ENCODE measurements around the gene BBS9.
A peak's percentile ranks its signal among the peaks of the same experiment; 100 is the strongest.

BBS9 gene

DNA sequence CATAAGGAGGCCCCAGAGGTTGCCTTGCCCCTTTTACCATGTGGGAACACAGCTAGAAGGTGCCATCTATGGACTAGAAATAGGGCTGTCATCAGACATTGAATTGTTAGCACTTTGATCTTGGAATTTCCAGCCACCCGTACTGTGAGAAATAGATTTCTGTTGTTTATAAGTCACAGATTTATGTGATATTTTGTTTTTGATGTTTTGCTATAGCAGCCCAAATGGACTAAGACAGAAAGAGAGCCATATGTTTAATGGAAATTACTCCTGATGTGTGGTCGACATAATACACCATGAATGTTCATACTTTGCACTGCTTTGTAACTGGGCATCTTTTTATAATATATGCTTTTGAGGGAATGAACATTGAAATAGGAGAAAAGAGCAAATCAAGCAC is 302.2 kb downstream of the BBS9 start:
- Mint-ChIP-seq H3K27ac (no peak overlapping the region), H3K9me3 (no peaks in the 10 kb centered on the region), H3K27me3 (no peaks in the 10 kb centered on the region), H3K4me1 (no peaks in the 10 kb centered on the region), H3K4me3 (no peak overlapping the region)
- DNase-seq: no peak
- ATAC-seq: no peak

DNA sequence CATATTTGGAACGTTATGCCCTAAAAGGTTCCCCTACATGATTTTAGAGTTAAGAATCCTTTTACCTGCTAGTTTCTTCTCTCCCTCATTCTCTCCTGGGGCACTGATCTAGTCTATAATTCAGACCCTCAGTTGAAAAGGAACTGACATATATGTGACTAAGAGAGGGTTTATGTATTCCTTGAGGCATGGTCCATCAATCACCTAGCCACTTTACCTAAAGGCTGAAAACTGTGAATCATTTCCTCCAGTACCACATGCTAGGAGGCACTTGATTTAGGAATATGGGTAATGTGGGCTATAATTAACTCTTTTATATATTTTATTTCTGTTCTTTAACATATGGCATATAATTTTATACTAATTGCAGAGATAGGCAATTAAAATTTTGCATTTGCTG is 303.5 kb downstream of the BBS9 start:
- Mint-ChIP-seq H3K4me1 (no peaks in the 10 kb centered on the region), H3K9me3 (no peaks in the 10 kb centered on the region), H3K27ac (no peak overlapping the region), H3K27me3 (no peaks in the 10 kb centered on the region), H3K4me3 (no peak overlapping the region)
- DNase-seq (no peak), ATAC-seq (no peak)

DNA sequence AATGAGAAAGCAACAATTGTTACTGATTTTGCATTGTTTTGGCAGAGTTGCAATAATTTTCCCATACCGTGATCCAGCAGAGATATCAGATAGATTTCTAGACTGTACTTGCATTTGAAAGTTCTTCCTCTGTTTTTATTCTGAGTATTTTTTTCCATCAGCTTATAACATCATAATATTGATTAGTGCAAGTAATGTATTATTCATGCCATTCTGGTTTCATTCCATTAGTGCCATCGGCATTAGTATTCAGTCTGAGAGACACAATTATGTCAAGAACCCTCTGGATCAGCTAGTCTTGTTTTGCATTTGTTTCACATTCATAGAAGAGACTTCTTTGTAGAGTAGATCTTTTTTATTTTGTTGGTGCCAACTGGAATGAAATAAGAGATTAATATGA is 304.0 kb downstream of the BBS9 start:
- ATAC-seq (no peak), DNase-seq (no peak)
- Mint-ChIP-seq H3K4me1 (no peaks in the 10 kb centered on the region), H3K4me3 (no peak overlapping the region), H3K9me3 (no peaks in the 10 kb centered on the region), H3K27ac (no peak overlapping the region), H3K27me3 (no peaks in the 10 kb centered on the region)

DNA sequence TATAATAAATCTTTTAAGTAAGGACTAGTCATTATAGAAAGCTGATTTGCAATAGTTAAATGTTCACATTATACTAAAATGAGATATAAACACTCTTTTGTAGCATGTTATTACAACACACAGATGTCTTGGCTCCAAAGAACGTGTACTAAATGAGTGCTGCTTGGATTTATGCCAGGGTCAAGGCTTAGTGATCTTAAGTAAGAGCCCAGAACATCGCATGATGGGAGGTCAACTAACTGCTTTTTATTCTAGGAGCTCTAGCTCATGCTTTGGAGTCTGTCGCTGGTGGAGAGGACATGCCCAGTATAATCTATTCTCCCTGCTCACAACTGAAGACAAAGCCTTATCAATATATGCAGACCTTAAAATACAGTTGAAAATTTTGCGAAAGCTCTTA is 315.1 kb downstream of the BBS9 start:
- H3K27ac Mint-ChIP-seq: no peak overlapping the region
- H3K9me3 Mint-ChIP-seq: peaks cover 0 to 4% of the 10 kb centered on the region in 2 donors
- H3K4me3 Mint-ChIP-seq: no peak overlapping the region
- DNase-seq (no peak), ATAC-seq (no peak)
- H3K4me1 Mint-ChIP-seq: peaks cover 18% of the 10 kb centered on the region
- H3K27me3 Mint-ChIP-seq: no peaks in the 10 kb centered on the region

DNA sequence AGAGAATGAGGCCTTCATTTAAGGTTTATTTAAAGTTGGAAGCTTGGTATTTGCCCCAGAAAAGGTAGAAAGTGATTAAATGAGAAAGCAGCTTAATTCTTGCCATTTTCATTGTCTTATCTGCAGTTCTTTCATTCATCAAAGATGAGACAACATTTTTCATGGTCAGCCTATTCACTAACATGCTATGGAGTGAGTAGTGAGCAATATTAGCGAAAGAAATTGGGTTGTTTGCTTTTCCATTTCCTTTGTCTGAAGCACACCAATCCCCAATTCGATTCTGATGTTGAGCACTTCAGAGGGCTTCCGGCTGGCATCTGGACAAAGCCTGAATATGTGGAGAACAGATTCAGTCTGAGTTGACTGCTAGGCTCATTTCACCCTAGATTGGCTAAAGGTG is 317.2 kb downstream of the BBS9 start:
- no peak for DNase-seq
- no peak overlapping the region for H3K4me3 Mint-ChIP-seq
- H3K27me3 Mint-ChIP-seq: no peaks in the 10 kb centered on the region
- no peak for ATAC-seq
- H3K9me3 Mint-ChIP-seq: peaks cover 0 to 13% of the 10 kb centered on the region in 2 donors
- H3K27ac Mint-ChIP-seq: no peak overlapping the region
- H3K4me1 Mint-ChIP-seq: peaks cover 28% of the 10 kb centered on the region

DNA sequence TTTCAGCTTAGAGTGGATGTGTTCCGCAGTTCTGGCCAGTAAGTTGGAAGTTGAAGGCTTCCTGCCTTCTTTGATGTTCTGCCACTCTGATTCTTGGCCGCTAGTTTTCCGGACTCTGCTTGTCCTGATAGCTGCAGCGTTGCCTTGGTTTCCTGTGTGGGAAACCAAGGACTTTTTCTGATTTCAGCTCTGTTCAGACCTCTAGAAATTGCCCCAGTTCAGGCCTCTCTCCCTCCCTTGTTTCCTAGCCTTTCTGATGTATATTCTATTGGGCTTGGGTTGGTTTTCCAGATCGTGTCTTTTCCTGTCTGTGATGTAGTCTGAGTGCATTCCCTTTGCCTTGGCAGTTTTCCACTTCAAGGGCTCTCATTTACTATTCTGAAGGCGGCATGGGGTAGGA is 318.7 kb downstream of the BBS9 start:
- Mint-ChIP-seq H3K27me3 (no peaks in the 10 kb centered on the region), H3K9me3 (peaks cover 0 to 13% of the 10 kb centered on the region in 2 donors), H3K4me1 (peaks cover 28% of the 10 kb centered on the region), H3K27ac (no peak overlapping the region), H3K4me3 (no peak overlapping the region)
- ATAC-seq: no peak
- no peak for DNase-seq

DNA sequence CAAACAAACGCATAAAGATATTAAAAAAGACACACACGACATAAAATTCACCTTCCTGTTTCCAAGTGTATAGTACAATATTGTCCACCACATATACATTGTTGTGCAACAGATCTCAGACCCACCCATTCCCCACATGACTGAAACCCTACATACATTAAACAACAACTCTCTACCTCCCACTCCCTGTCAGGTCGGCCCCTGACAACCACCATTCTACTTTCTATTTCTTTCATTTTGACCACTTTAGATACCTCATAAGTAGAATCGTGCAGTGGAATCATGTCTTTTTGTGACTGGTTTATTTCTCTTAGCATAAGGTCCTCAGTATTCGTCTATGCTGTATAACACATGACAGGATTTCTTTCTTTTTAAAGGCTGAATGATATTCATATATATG is 320.5 kb downstream of the BBS9 start:
- peak; percentile 72 for ATAC-seq

DNA sequence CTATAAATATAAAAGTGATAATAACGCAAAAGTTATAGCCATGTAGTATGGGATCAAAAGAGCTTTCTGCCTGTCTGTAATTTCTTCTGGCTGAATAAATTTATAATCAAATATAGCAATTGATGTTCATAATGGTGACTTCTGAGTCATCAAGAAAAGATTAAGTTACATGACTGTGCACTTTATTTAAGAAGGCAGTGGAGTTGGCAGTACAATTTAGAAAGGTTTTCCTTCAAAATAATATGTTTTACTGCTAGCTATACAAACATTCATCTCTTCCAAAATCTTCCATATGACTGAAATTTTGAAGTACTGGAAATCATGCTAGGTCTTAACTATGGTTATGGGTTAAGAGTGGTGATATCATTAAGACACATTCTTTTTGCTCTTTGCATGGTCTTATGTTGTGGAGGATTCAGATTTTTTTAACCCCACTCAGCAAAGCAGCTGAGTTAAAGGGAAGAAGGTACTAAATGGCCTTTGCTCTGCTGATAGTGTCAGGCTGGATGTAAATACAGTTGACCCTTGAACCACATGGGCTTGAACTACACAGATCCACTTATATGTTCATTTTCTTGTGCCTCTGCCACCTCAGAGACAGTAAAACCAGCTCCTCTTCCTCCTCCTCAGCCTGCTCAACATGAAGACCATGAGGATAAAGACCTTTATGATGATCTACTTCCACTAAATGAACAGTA is 323.6 kb downstream of the BBS9 start:
- peaks cover 0 to 13% of the 10 kb centered on the region in 2 donors for H3K9me3 Mint-ChIP-seq
- no peak overlapping the region for H3K27ac Mint-ChIP-seq
- ATAC-seq (no peak), DNase-seq (no peak)
- no peak overlapping the region for H3K4me3 Mint-ChIP-seq
- no peaks in the 10 kb centered on the region for H3K27me3 Mint-ChIP-seq
- peaks cover 23% of the 10 kb centered on the region for H3K4me1 Mint-ChIP-seq

More for the DNA sequence above, 320.5 kb downstream of the BBS9 start:
- no peak for DNase-seq
- peaks cover 0 to 13% of the 10 kb centered on the region in 2 donors for H3K9me3 Mint-ChIP-seq
- no peaks in the 10 kb centered on the region for H3K27me3 Mint-ChIP-seq
- H3K4me1 Mint-ChIP-seq: peaks cover 28% of the 10 kb centered on the region
- H3K27ac Mint-ChIP-seq: no peak overlapping the region
- no peak overlapping the region for H3K4me3 Mint-ChIP-seq

DNA sequence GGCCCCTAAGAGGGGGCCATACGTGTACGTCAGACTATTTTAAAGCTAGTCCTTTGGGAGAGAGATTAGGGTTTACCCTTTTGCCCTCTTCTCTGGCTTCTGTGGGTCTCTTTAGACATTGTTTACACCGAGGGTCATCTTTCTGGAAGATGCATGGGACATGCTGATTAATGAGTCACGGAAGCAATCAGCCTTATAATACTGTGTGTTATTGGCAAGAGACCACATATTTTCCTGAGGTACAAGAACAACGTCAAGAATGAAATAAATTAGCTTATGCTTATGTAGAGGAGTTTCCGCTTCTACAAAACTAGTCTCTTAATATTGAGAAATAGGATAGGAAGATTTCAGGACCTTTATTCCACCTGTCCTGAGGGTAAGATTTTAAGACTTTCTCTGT is 327.7 kb downstream of the BBS9 start:
- H3K4me3 Mint-ChIP-seq: no peak overlapping the region
- H3K4me1 Mint-ChIP-seq: no peaks in the 10 kb centered on the region
- H3K27me3 Mint-ChIP-seq: no peaks in the 10 kb centered on the region
- ATAC-seq (no peak), DNase-seq (no peak)
- no peak overlapping the region for H3K27ac Mint-ChIP-seq
- H3K9me3 Mint-ChIP-seq: no peaks in the 10 kb centered on the region

DNA sequence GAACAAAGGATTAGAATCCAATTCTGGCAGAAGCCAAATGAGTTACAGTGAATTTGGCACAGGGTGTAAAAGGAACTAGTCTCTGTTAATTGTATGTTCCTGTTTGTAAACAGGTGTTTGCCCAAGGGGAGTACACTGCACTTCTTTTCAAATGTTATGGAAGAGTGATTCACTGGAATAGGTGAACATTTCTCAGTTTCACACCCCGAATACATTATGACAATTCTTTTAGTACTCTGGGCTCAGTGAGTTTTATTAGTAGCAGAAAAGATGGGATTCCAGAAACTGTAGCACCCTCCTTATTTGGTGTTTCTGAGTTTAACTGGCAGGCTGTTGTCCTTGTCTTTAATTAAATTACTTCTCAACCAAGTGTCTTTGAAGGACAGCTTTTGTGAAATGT is 329.2 kb downstream of the BBS9 start:
- H3K27me3 Mint-ChIP-seq: no peaks in the 10 kb centered on the region
- no peak for DNase-seq
- ATAC-seq: no peak
- no peaks in the 10 kb centered on the region for H3K9me3 Mint-ChIP-seq
- no peak overlapping the region for H3K4me3 Mint-ChIP-seq
- no peaks in the 10 kb centered on the region for H3K4me1 Mint-ChIP-seq
- H3K27ac Mint-ChIP-seq: no peak overlapping the region

DNA sequence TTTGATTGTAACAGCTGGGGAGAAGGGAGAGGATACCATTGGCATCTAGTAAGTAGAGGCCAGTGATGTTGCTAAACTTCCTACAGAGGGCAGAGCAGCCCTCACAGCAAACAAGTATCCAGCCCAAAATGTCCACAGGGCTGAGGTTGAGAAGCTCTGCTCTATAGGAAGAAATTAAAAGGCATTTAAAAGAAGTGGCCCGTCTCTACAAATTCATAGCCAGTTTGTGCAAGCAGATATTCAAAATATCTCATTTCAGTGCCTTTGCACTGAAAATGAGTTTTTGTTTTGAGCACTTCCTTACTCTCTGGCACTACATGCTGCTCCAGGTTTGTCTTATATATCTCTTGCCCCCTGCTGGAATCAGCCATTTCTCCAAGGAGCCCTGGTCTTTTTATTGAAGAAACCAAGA is 330.0 kb downstream of the BBS9 start:
- H3K27me3 Mint-ChIP-seq: no peaks in the 10 kb centered on the region
- H3K27ac Mint-ChIP-seq: peak overlapping the region in 1 of 2 donors; percentile 56
- no peaks in the 10 kb centered on the region for H3K4me1 Mint-ChIP-seq
- no peak overlapping the region for H3K4me3 Mint-ChIP-seq
- H3K9me3 Mint-ChIP-seq: no peaks in the 10 kb centered on the region
- DNase-seq (no peak), ATAC-seq (no peak)

DNA sequence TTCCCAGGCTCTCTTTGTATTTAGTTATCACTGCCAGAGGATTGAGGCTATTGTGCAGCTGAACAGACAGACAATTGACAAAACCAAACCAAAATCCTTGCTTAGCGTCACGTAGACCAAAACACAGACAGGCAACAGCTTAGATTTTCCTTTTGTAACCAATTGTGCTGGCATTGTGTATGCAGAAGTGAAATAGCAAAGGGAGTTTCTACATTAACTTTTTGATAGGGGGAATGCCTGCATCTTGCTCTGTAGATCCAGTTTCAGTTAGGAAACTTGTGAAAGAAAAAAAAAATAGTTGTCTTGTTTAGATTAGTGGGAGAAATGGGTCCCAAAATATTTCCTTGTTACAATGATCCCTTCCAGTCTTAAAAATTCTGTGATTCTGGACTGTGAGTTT is 333.8 kb downstream of the BBS9 start:
- Mint-ChIP-seq H3K4me1 (no peaks in the 10 kb centered on the region), H3K4me3 (no peak overlapping the region), H3K27me3 (no peaks in the 10 kb centered on the region), H3K9me3 (peaks cover 6 to 12% of the 10 kb centered on the region in 2 donors), H3K27ac (no peak overlapping the region)
- DNase-seq (no peak), ATAC-seq (no peak)

DNA sequence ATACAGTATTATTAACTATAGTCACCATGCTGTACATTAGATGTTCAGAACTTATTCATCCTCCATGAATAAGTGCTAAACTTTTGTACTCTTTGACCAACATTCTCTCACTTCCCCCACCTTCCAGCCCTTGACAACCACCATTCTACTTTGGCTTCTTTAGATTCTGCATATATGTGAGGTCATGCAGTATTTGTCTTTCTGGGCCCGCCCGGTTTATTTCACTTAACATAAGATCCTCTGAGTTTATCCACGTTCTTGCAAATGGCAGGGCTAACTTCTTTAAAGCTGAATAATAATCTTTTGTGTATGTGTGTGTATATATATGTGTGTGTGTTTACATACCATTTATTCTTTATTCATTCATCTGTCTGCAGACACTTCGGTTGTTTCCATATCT is 336.8 kb downstream of the BBS9 start:
- H3K27ac Mint-ChIP-seq: no peak overlapping the region
- no peak overlapping the region for H3K4me3 Mint-ChIP-seq
- no peaks in the 10 kb centered on the region for H3K4me1 Mint-ChIP-seq
- no peak for DNase-seq
- H3K9me3 Mint-ChIP-seq: peaks cover 6 to 12% of the 10 kb centered on the region in 2 donors
- no peaks in the 10 kb centered on the region for H3K27me3 Mint-ChIP-seq
- no peak for ATAC-seq

DNA sequence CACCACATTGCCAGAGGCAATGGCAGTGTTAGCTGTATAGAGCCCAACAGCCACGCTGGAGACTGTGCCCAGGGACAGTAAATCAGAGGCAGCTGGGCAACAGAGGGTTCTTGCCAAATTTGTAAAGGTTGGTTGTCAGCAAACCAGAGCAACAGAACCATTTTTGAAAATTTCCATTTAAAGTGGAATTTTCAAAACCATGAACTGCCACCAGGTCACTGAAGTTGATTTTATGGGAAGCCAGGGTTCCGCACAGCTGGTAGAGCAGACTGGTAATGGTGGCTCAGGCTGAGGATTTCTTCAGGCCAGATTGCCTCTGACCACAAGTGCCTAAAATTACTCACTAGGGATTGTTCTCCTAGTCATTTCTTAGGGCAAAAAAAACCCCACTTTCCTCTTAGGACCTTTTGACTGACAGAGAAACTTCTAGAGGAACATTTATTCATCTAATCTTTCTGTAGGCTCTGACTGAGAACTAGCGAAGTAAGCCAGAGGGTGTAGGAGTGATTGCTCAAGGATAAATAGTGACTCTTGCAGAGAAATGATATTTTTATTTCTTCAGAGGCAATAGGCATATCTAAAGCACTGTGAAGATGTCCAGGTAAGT is 342.4 kb downstream of the BBS9 start:
- H3K27me3 Mint-ChIP-seq: no peaks in the 10 kb centered on the region
- DNase-seq (no peak), ATAC-seq (no peak)
- no peak overlapping the region for H3K4me3 Mint-ChIP-seq
- H3K4me1 Mint-ChIP-seq: no peaks in the 10 kb centered on the region
- no peak overlapping the region for H3K27ac Mint-ChIP-seq
- peaks cover 6% of the 10 kb centered on the region in 2 donors for H3K9me3 Mint-ChIP-seq

DNA sequence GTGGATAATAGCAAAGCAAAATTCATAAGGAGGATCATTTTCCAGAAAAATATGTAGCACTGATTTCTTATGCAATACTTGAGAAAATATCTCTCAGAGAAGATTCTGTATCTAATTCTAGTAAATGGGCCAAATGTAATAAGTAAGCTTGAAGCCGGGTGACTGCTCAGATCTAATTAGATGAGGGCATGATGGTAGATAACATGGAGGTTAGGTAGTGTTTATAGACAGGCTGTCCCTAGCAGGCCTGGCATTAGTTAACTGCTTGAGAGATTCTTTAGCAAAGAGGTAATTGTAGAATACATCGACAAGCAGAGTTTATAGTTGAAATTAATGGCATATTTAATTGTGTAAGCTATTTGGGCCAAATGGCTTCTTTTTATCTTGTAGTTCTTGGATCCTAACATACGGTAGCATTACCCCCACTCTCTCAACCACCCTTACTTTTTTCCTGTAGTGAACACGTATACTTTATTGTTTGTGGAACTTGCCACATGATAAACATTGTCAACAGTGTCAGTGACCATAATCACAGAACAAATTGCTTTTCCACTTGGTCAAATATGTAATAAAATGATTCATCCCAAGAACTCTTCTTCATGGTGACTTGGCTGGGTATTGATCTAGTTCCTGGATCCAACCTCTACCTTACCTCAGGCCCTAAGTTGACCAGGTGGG is 343.1 kb downstream of the BBS9 start:
- ATAC-seq (no peak), DNase-seq (no peak)
- no peaks in the 10 kb centered on the region for H3K27me3 Mint-ChIP-seq
- H3K9me3 Mint-ChIP-seq: peaks cover 5 to 6% of the 10 kb centered on the region in 2 donors
- peaks cover under 1% of the 10 kb centered on the region for H3K4me1 Mint-ChIP-seq
- H3K4me3 Mint-ChIP-seq: no peak overlapping the region
- H3K27ac Mint-ChIP-seq: no peak overlapping the region

DNA sequence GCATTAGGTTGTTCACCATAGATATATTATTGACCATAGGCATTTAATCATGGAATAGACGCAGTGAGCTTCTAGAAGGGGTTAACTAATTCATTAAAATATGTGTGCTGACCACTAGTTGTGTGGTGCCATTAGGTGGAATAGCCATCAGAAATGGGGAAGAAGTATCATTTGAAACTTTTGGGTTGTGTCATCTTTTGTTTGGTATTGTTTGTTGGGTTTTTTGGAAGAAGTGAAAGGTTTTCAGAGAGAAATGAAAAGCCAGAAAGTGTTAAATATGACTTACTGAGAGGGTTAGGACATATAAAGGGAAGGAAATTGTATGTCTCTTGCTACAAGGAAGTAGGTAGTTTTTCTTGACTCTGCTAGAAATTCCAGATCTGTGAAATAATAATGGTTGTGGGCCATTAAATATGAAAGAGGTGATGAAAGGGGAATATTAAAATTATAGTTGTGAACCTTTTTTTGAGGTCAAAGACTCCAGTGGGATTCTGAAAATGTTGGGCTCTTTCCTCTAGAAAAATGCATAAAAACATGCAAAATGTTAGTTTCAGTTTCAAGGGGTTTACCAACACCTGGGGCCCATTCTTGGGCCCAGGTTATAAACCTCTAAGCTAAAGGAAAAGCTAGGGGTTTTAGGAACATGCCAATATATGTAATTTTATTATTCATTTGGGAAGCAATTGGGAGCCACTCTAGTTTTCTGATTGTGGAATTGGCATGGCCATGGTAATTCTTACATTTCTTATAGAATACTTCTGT is 348.5 kb downstream of the BBS9 start:
- H3K4me1 Mint-ChIP-seq: peaks cover 6% of the 10 kb centered on the region
- H3K9me3 Mint-ChIP-seq: peaks cover 18 to 31% of the 10 kb centered on the region in 2 donors
- ATAC-seq: no peak
- no peak for DNase-seq
- no peak overlapping the region for H3K27ac Mint-ChIP-seq
- no peak overlapping the region for H3K4me3 Mint-ChIP-seq
- no peaks in the 10 kb centered on the region for H3K27me3 Mint-ChIP-seq

Measured in stimulated activated naive CD8-positive, alpha-beta T cell treated with anti-CD3 and anti-CD28 coated beads, Interleukin-15, amount 100 ng/mL, for 72 hours (primary cell).